Cortex of kidney (tissue), 1 donor: ENCODE results near the gene SERPINA5.
"Not testable (repeated sequence)": the region's sequence is repeated elsewhere in the genome, so short reads cannot be mapped to it uniquely, and the experiment has no call there.

Experiments
- DNase-seq: peaks from one replicate; lab custom pipeline; 2025; lab: John Stamatoyannopoulos, UW

SERPINA5 gene

GRCh38 chr14:94575730-94576585 is 5.3 kb upstream of the SERPINA5 start:
- no peak for DNase-seq

GRCh38 chr14:94577472-94577871 is 3.8 kb upstream of the SERPINA5 start:
- not testable (repeated sequence) for DNase-seq

- no peak for DNase-seq
Measured at GRCh38 chr14:94578712-94579111, 2.5 kb upstream of the SERPINA5 start.

GRCh38 chr14:94582199-94582750 is 1.0 kb downstream of the SERPINA5 start:
- no peak for DNase-seq

- DNase-seq: no peak
Measured at GRCh38 chr14:94582851-94583250, 1.6 kb downstream of the SERPINA5 start.

- DNase-seq: no peak
Measured at GRCh38 chr14:94583557-94583956, 2.3 kb downstream of the SERPINA5 start.

GRCh38 chr14:94584591-94585280 is 3.5 kb downstream of the SERPINA5 start:
- DNase-seq: no peak

GRCh38 chr14:94586635-94587034 is 5.4 kb downstream of the SERPINA5 start:
- no peak for DNase-seq

GRCh38 chr14:94588311-94588710 is 7.1 kb downstream of the SERPINA5 start:
- DNase-seq: no peak

- no peak for DNase-seq
Measured at GRCh38 chr14:94591073-94591472, 9.8 kb downstream of the SERPINA5 start.

- no peak for DNase-seq
Measured at GRCh38 chr14:94591871-94592270, 10.6 kb downstream of the SERPINA5 start.

- no peak for DNase-seq
Measured at GRCh38 chr14:94592457-94592856, 11.2 kb downstream of the SERPINA5 start.

- DNase-seq: no peak
Measured at GRCh38 chr14:94593376-94593748, 12.1 kb downstream of the SERPINA5 start.

GRCh38 chr14:94593749-94594431 is 12.7 kb downstream of the SERPINA5 start:
- no peak for DNase-seq

- DNase-seq: no peak
Measured at GRCh38 chr14:94594441-94594840, 13.2 kb downstream of the SERPINA5 start.

- DNase-seq: no peak
Measured at GRCh38 chr14:94595912-94596311, 14.7 kb downstream of the SERPINA5 start.

- DNase-seq: no peak
Measured at GRCh38 chr14:94596361-94596760, 15.1 kb downstream of the SERPINA5 start.

- DNase-seq: no peak
Measured at GRCh38 chr14:94597788-94598187, 16.6 kb downstream of the SERPINA5 start.

- no peak for DNase-seq
Measured at GRCh38 chr14:94598506-94598815, 17.2 kb downstream of the SERPINA5 start.

GRCh38 chr14:94598816-94599655 is 17.8 kb downstream of the SERPINA5 start:
- DNase-seq: no peak

- DNase-seq: no peak
Measured at GRCh38 chr14:94599656-94600004, 18.4 kb downstream of the SERPINA5 start.

- DNase-seq: no peak
Measured at GRCh38 chr14:94600148-94600545, 18.9 kb downstream of the SERPINA5 start.
